Jurkat, Clone E6-1 (cell line): Measurements from ENCODE around the gene DLGAP4.

ENCODE experiments used
- DNase-seq: peaks from one replicate; pipeline ENCODE4 v3.0.0-alpha.2; 2011; ENCODE audit warnings: low read depth, low spot score
- H3K4me3 ChIP-seq: 2 replicates; pipeline ENCODE4 v1.5.1; 2011; ENCODE audit warnings: mild to moderate bottlenecking, low read length, control low read depth, moderate library complexity

DLGAP4 gene

GRCh38 chr20:36303831-36304230 is 2.3 kb upstream of the DLGAP4 start:
- no peak overlapping the region for H3K4me3 ChIP-seq
- DNase-seq: no peak

- DNase-seq: no peak
- H3K4me3 ChIP-seq: no peak overlapping the region
Observed at GRCh38 chr20:36304786-36305495, 1.2 kb upstream of the DLGAP4 start.

- H3K4me3 ChIP-seq: no peak overlapping the region
- DNase-seq: no peak
Observed at GRCh38 chr20:36306553-36307411, 643 bp downstream of the DLGAP4 start.

- H3K4me3 ChIP-seq: no peak overlapping the region
Observed at GRCh38 chr20:36307412-36308325, 1.5 kb downstream of the DLGAP4 start.

GRCh38 chr20:36308353-36308752 is 2.2 kb downstream of the DLGAP4 start:
- no peak overlapping the region for H3K4me3 ChIP-seq
- DNase-seq: no peak

More at GRCh38 chr20:36307412-36308325, 1.5 kb downstream of the DLGAP4 start:
- DNase-seq: no peak

GRCh38 chr20:36308986-36309385 is 2.8 kb downstream of the DLGAP4 start:
- H3K4me3 ChIP-seq: no peak overlapping the region
- no peak for DNase-seq

GRCh38 chr20:36309643-36310042 is 3.5 kb downstream of the DLGAP4 start:
- H3K4me3 ChIP-seq: no peak overlapping the region
- no peak for DNase-seq

- DNase-seq: no peak
- no peak overlapping the region for H3K4me3 ChIP-seq
Observed at GRCh38 chr20:36310215-36310981, 4.3 kb downstream of the DLGAP4 start.

GRCh38 chr20:36311141-36311853 is 5.2 kb downstream of the DLGAP4 start:
- no peak overlapping the region for H3K4me3 ChIP-seq
- no peak for DNase-seq

GRCh38 chr20:36311854-36312723 is 6.0 kb downstream of the DLGAP4 start:
- no peak for DNase-seq
- H3K4me3 ChIP-seq: no peak overlapping the region

- H3K4me3 ChIP-seq: no peak overlapping the region
- DNase-seq: no peak
Observed at GRCh38 chr20:36312724-36313441, 6.7 kb downstream of the DLGAP4 start.

GRCh38 chr20:36313476-36313875 is 7.3 kb downstream of the DLGAP4 start:
- DNase-seq: no peak

GRCh38 chr20:36313926-36314325 is 7.8 kb downstream of the DLGAP4 start:
- DNase-seq: no peak
- H3K4me3 ChIP-seq: no peak overlapping the region

More at GRCh38 chr20:36313476-36313875, 7.3 kb downstream of the DLGAP4 start:
- no peak overlapping the region for H3K4me3 ChIP-seq

- peak; percentile 7 for DNase-seq
- no peak overlapping the region for H3K4me3 ChIP-seq
Observed at GRCh38 chr20:36314734-36315544, 8.8 kb downstream of the DLGAP4 start.

- no peak for DNase-seq
- no peak overlapping the region for H3K4me3 ChIP-seq
Observed at GRCh38 chr20:36315545-36316351, 9.6 kb downstream of the DLGAP4 start.
